Panc1 (cell line): Measurements from ENCODE around the gene TSEN15. TPM values are rescaled to one million over a fixed set of nuclear protein-coding genes. Genes with fewer than 3 reads are reported as not detected.

Experiments
- ATAC-seq: fragments of 200-7000 bp; cut with Tn5 transposase; 2 replicates; pipeline ENCODE4 v1.9.1; 2020; ENCODE audit warnings: mild to moderate bottlenecking, moderate library complexity
- BruUV-seq: library from RNA; stranded (reverse); fragments of 400-500 nt; replicated peaks from 2 replicates; lab custom pipeline; 2021; lab: Mats Ljungman, UMichigan
- CTCF ChIA-PET: fragments of 300-600 bp; sonication (Branson Sonifier 250); formaldehyde crosslinking; loops from one replicate; lab custom pipeline; 2022; ENCODE audit warnings: antibody characterized with exemption; lab: Charles Lee
- POLR2A ChIA-PET: fragments of 300-600 bp; sonication (Branson Sonifier 250); formaldehyde crosslinking; loops from one replicate; lab custom pipeline; 2022; ENCODE audit warnings: antibody characterized with exemption; lab: Charles Lee
- DNase-seq: peaks from one replicate; pipeline ENCODE4 v3.0.0-alpha.2; 2010; ENCODE audit warnings: low read depth, low spot score
- H3K27ac ChIP-seq: 2 replicates; pipeline ENCODE4 v1.5.1; 2011; ENCODE audit warnings: mild to moderate bottlenecking, low read length, inconsistent platforms
- H3K27me3 ChIP-seq: fragments of 200-500 bp; sonication (Bioruptor generic); 2 replicates; pipeline ENCODE4 v1.6.0; 2014; ENCODE audit warnings: low read length, inconsistent platforms; ENCODE audit not compliant: control insufficient read depth, insufficient read depth
- H3K36me3 ChIP-seq: fragments of 200-500 bp; sonication (Bioruptor generic); 2 replicates; pipeline ENCODE4 v1.5.1; 2014; ENCODE audit warnings: inconsistent platforms, mild to moderate bottlenecking, low read length, moderate library complexity; ENCODE audit not compliant: control insufficient read depth, insufficient read depth
- H3K4me1 ChIP-seq: 2 replicates; pipeline ENCODE4 v1.5.1; 2011; ENCODE audit warnings: inconsistent platforms, mild to moderate bottlenecking, low read length, moderate library complexity; ENCODE audit not compliant: control insufficient read depth, insufficient read depth
- H3K4me3 ChIP-seq, 2 experiments: 2 replicates each; pipeline ENCODE4 v1.5.1; 2011 to 2012; ENCODE audit warnings: low read depth in 2 of 2, low read length in 2 of 2, mild to moderate bottlenecking in 2 of 2, inconsistent platforms in 1 of 2, moderate library complexity in 1 of 2
- H3K9me3 ChIP-seq: fragments of 200-500 bp; sonication (Bioruptor generic); 2 replicates; pipeline ENCODE4 v1.5.1; 2014; ENCODE audit warnings: low read depth, mild to moderate bottlenecking, inconsistent platforms, low read length, moderate library complexity; ENCODE audit not compliant: control insufficient read depth, insufficient read depth
- POLR2AphosphoS5 ChIP-seq: IDR thresholded peaks from 2 replicates; pipeline ENCODE4 v1.6.1; 2012; ENCODE audit warnings: mild to moderate bottlenecking, low read depth, low read length, moderate library complexity
- REST ChIP-seq, 2 experiments: IDR thresholded peaks; 2 replicates each; pipeline ENCODE4 v1.6.1; 2011 to 2012; ENCODE audit warnings: low read depth in 2 of 2, control low read depth in 1 of 2, low read length in 1 of 2, mild to moderate bottlenecking in 1 of 2, moderate library complexity in 1 of 2; ENCODE audit not compliant: insufficient read depth in 1 of 2
- SIN3A ChIP-seq: IDR thresholded peaks from 2 replicates; pipeline ENCODE4 v1.6.1; 2012; ENCODE audit warnings: low read depth, mild to moderate bottlenecking, low read length, moderate library complexity, borderline replicate concordance; ENCODE audit not compliant: insufficient read depth
- TCF7L2 ChIP-seq: IDR thresholded peaks from 2 replicates; pipeline ENCODE4 v1.6.1; 2011; ENCODE audit warnings: mild to moderate bottlenecking, low read depth, low read length, inconsistent platforms
- in situ Hi-C: cut with HindIII; loops from 2 replicates; pipeline ENCODE4 v1.10.0; 2016; ENCODE audit warnings: low sequenced_read_pairs, low pct_unique_long_range_greater_than_20kb
- intact Hi-C: fragments of 100-400 bp; cut with micrococcal nuclease; formaldehyde crosslinking; loops from one replicate; pipeline ENCODE4 v1.10.0; 2022; ENCODE audit not compliant: unreplicated experiment
- total RNA-seq: library from RNA; stranded (reverse); gene quantifications from one replicate; pipeline ENCODE4 v1.2.1, GENCODE V29; 2021; ENCODE audit not compliant: unreplicated experiment
- TF ChIP-seq, protein P1 (sequence below): fragments of 450-650 bp; IDR thresholded peaks from 2 replicates; pipeline ENCODE4 v1.5.1; 2017; ENCODE audit warnings: mild to moderate bottlenecking

TSEN15 gene
- total RNA-seq, 1 experiment from 2014 or later, result 31.4 TPM

- H3K36me3 ChIP-seq, result no peaks in the 10 kb centered on the region
- DNase-seq (no peak), ATAC-seq (no peak)
- intact Hi-C loops, result no loop called here
- H3K4me3 ChIP-seq, result no peak overlapping the region
- TF ChIP-seq SIN3A (no peak), TCF7L2 (no peak), POLR2AphosphoS5 (no peak), REST (IDR thresholded peaks at IDR 0.05; ENCODE audit: insufficient read depth in 1 of 2, low read depth in 2 of 2, low read length in 1 of 2) (no peak)
- TF ChIP-seq, protein P1, sequence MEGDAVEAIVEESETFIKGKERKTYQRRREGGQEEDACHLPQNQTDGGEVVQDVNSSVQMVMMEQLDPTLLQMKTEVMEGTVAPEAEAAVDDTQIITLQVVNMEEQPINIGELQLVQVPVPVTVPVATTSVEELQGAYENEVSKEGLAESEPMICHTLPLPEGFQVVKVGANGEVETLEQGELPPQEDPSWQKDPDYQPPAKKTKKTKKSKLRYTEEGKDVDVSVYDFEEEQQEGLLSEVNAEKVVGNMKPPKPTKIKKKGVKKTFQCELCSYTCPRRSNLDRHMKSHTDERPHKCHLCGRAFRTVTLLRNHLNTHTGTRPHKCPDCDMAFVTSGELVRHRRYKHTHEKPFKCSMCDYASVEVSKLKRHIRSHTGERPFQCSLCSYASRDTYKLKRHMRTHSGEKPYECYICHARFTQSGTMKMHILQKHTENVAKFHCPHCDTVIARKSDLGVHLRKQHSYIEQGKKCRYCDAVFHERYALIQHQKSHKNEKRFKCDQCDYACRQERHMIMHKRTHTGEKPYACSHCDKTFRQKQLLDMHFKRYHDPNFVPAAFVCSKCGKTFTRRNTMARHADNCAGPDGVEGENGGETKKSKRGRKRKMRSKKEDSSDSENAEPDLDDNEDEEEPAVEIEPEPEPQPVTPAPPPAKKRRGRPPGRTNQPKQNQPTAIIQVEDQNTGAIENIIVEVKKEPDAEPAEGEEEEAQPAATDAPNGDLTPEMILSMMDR, result no peak
- in situ Hi-C loops, result no loop called here
- CTCF ChIA-PET, result no interaction called here
- no peaks in the 10 kb centered on the region for H3K4me1 ChIP-seq
- H3K27me3 ChIP-seq, result no peaks in the 10 kb centered on the region
- H3K9me3 ChIP-seq, result no peaks in the 10 kb centered on the region
- BruUV-seq, result no TSS peak
- H3K27ac ChIP-seq, result no peak overlapping the region
- POLR2A ChIA-PET, result no interaction called here
These were observed 28.8 kb downstream of the TSEN15 start for GRCh38 chr1:184080309-184080708.

GRCh38 chr1:184082541-184083415 lies 31.2 kb downstream of the TSEN15 start:
- in situ Hi-C loops (no loop called here), intact Hi-C loops (no loop called here)
- Histone ChIP-seq H3K9me3 (no peaks in the 10 kb centered on the region), H3K4me1 (no peaks in the 10 kb centered on the region), H3K36me3 (no peaks in the 10 kb centered on the region), H3K27ac (no peak overlapping the region), H3K4me3 (no peak overlapping the region), H3K27me3 (no peaks in the 10 kb centered on the region)
- DNase-seq, result no peak
- ATAC-seq, result no peak
- BruUV-seq, result no TSS peak
- POLR2A ChIA-PET, result no interaction called here
- CTCF ChIA-PET, result interaction anchor here (0.8 kb wide), 1 partner anchor 25 kb away, joined by 3 read pairs; no protein-coding TSS in a partner anchor
- TF ChIP-seq REST (IDR thresholded peaks at IDR 0.05; ENCODE audit: insufficient read depth in 1 of 2, low read depth in 2 of 2, low read length in 1 of 2) (no peak), SIN3A (no peak), TCF7L2 (no peak), POLR2AphosphoS5 (no peak)
- TF ChIP-seq, protein P1, result no peak
